Activated naive CD4-positive, alpha-beta T cell (primary cell): ENCODE results near the gene WASHC4.

Source experiments
- DNase-seq, 4 experiments: peaks; one replicate each; lab custom pipeline; 2025; lab: John Stamatoyannopoulos, UW

The WASHC4 gene

DNA sequence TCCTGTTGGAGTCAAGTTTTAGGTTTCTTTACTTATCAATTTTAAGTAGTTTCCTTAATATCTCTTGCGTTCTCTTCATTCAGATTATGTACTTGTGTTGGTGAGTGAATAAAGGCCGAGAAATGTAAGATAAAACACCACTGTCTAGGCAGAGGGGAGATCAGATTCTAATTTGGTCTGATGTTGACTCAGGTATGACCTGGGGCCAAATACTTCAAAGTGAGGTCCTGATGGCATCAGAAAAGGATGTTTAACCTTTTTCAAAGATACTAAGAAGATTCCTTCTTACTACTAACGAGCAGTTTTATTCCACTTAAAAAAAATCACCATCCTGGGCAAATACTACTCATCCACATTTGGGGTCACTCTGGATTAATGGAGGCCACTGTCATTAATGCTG lies 101.6 kb downstream of the WASHC4 start:
- no peak for DNase-seq

- no peak for DNase-seq
Measured at GRCh38 chr12:105212438-105212837, 104.9 kb downstream of the WASHC4 start.

GRCh38 chr12:105214148-105214547 lies 106.6 kb downstream of the WASHC4 start:
- no peak for DNase-seq

- DNase-seq, result no peak
Measured at GRCh38 chr12:105214670-105215375, 107.3 kb downstream of the WASHC4 start.

- DNase-seq, result no peak
Measured at GRCh38 chr12:105218434-105218833, 110.9 kb downstream of the WASHC4 start.
